HG03095 (cell line): Measurements from ENCODE around the gene HOXB6.

Experiments used
- ATAC-seq: cut with Tn5 transposase; IDR thresholded peaks from one replicate; pipeline ENCODE4 v1.9.1; 2021; ENCODE audit warnings: moderate library complexity; ENCODE audit not compliant: unreplicated experiment

The HOXB6 gene

GRCh38 chr17:48556229-48556575 is 48.6 kb downstream of the HOXB6 start:
- ATAC-seq: no peak

- ATAC-seq: no peak
These were observed 49.2 kb downstream of the HOXB6 start for GRCh38 chr17:48555258-48556228.

- no peak for ATAC-seq
These were observed 50.2 kb downstream of the HOXB6 start for GRCh38 chr17:48554412-48555257.

GRCh38 chr17:48553826-48554225 is 51.0 kb downstream of the HOXB6 start:
- no peak for ATAC-seq

GRCh38 chr17:48553190-48553547 is 51.6 kb downstream of the HOXB6 start:
- ATAC-seq: no peak

GRCh38 chr17:48552466-48553189 is 52.2 kb downstream of the HOXB6 start:
- ATAC-seq: no peak

- ATAC-seq: no peak
These were observed 53.0 kb downstream of the HOXB6 start for GRCh38 chr17:48551596-48552465.

GRCh38 chr17:48551214-48551555 is 53.6 kb downstream of the HOXB6 start:
- no peak for ATAC-seq

GRCh38 chr17:48550502-48551213 is 54.1 kb downstream of the HOXB6 start:
- no peak for ATAC-seq

GRCh38 chr17:48549914-48550501 is 54.8 kb downstream of the HOXB6 start:
- ATAC-seq: no peak

- no peak for ATAC-seq
These were observed 55.5 kb downstream of the HOXB6 start for GRCh38 chr17:48549281-48549630.

- no peak for ATAC-seq
These were observed 56.1 kb downstream of the HOXB6 start for GRCh38 chr17:48548523-48549280.

- no peak for ATAC-seq
These were observed 56.8 kb downstream of the HOXB6 start for GRCh38 chr17:48547808-48548522.

- no peak for ATAC-seq
These were observed 57.6 kb downstream of the HOXB6 start for GRCh38 chr17:48546924-48547807.

- ATAC-seq: no peak
These were observed 58.5 kb downstream of the HOXB6 start for GRCh38 chr17:48546137-48546923.
